GM19238 (cell line): ENCODE data around the gene PHC1.
A peak's percentile ranks its signal among the peaks of the same experiment; 100 is the strongest.

Source experiments
- DNase-seq: peaks from one replicate; pipeline ENCODE4 v3.0.0; 2011; ENCODE audit warnings: low spot score; ENCODE audit not compliant: insufficient read length

The PHC1 gene

GRCh38 chr12:8949342-8950220 is 35.3 kb downstream of the PHC1 start, which contains the start of gene M6PR:
Gene M6PR, minus strand, starts transcription at chr12:8949645. Its CDS starts 3,241 bp downstream, at chr12:8946404.
- peak; percentile 85 for DNase-seq

GRCh38 chr12:8950221-8950527 is 35.9 kb downstream of the PHC1 start:
- DNase-seq, result no peak

- DNase-seq, result no peak
These were observed 36.6 kb downstream of the PHC1 start for GRCh38 chr12:8950702-8951478.

- DNase-seq, result no peak
These were observed 37.4 kb downstream of the PHC1 start for GRCh38 chr12:8951744-8952143.

- no peak for DNase-seq
These were observed 39.6 kb downstream of the PHC1 start for GRCh38 chr12:8953773-8954402.

GRCh38 chr12:8956073-8956472 is 41.8 kb downstream of the PHC1 start:
- DNase-seq, result no peak

GRCh38 chr12:8956772-8957171 is 42.5 kb downstream of the PHC1 start:
- no peak for DNase-seq

GRCh38 chr12:8957561-8957960 is 43.3 kb downstream of the PHC1 start:
- no peak for DNase-seq

GRCh38 chr12:8958066-8958465 is 43.8 kb downstream of the PHC1 start:
- no peak for DNase-seq

GRCh38 chr12:8960176-8960575 is 45.9 kb downstream of the PHC1 start:
- DNase-seq, result no peak

GRCh38 chr12:8968761-8969160 is 54.5 kb downstream of the PHC1 start:
- DNase-seq, result no peak

GRCh38 chr12:8969861-8970411 is 55.6 kb downstream of the PHC1 start:
- no peak for DNase-seq

- DNase-seq, result no peak
These were observed 56.1 kb downstream of the PHC1 start for GRCh38 chr12:8970432-8970831.

GRCh38 chr12:8980137-8980536 is 65.8 kb downstream of the PHC1 start:
- no peak for DNase-seq

GRCh38 chr12:8985213-8985754 is 71.0 kb downstream of the PHC1 start:
- DNase-seq, result no peak

- no peak for DNase-seq
These were observed 72.9 kb downstream of the PHC1 start for GRCh38 chr12:8987163-8987562.

GRCh38 chr12:8987685-8988084 is 73.4 kb downstream of the PHC1 start:
- DNase-seq, result no peak

GRCh38 chr12:8989413-8989812 is 75.1 kb downstream of the PHC1 start, which contains the start of gene KLRG1:
Gene KLRG1, plus strand, starts transcription at chr12:8989546. Its CDS starts 90 bp downstream, at chr12:8989636.
- no peak for DNase-seq
